Left kidney (tissue), 2 donors: ENCODE measurements around the gene KIAA0319L. TPM values are rescaled to one million over a fixed set of nuclear protein-coding genes. Genes with fewer than 3 reads are reported as not detected.
A peak's percentile ranks its signal among the peaks of the same experiment; 100 is the strongest.
"Not testable (repeated sequence)": the region's sequence is repeated elsewhere in the genome, so short reads cannot be mapped to it uniquely, and the experiment has no call there.

Experiments used
- DNase-seq: peaks from one replicate; pipeline ENCODE4 v3.0.0-alpha.2; 2013
- polyA plus RNA-seq: library from polyadenylated mRNA; unstranded; fragments of 120-200 nt; gene quantifications from one replicate; pipeline ENCODE4 v1.2.1, GENCODE V29; 2013; ENCODE audit not compliant: insufficient read length

The KIAA0319L gene
- polyA plus RNA-seq, 1 donor: 95.7 TPM

DNA sequence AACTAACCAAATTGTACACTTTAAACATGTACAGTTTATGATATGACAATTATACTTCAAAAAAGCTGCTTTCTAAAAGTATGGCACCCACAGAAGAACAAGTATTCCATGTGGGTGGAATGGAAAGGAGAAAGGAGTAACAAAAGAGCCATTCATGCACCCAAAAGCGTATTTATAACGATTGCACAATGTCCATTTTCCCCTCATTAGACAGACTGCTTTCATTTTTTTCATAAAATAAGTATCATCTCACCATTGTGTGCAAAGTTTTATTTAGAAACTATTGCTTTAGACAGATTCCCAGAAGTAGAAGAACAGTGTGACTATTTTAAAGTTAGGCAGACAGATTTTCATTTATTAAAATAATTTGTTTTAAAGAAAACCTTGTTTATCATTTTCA lies 59.6 kb downstream of the KIAA0319L start:
- DNase-seq: no peak

DNA sequence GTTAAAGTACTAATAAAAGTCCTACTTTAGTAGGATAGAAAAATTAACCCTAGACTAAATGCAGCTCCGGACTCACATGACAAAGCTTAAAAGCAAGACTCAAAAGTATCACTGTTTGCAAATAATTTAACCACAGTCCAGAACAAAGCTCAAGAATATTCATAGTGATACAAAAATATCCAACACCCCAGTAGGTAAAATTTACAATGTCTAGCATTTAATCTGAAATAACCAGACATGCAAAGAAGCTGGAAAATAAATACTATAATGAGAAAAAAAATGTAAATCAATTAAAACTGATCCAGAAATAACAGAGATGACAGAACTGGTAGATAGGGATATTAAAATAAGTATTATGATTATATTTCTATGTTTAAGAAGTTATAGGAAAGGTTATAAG lies 67.0 kb downstream of the KIAA0319L start:
- DNase-seq: no peak

GRCh38 chr1:35488336-35488735 lies 68.9 kb downstream of the KIAA0319L start:
- no peak for DNase-seq

- DNase-seq: no peak
Observed at GRCh38 chr1:35486858-35487408, 70.3 kb downstream of the KIAA0319L start.

DNA sequence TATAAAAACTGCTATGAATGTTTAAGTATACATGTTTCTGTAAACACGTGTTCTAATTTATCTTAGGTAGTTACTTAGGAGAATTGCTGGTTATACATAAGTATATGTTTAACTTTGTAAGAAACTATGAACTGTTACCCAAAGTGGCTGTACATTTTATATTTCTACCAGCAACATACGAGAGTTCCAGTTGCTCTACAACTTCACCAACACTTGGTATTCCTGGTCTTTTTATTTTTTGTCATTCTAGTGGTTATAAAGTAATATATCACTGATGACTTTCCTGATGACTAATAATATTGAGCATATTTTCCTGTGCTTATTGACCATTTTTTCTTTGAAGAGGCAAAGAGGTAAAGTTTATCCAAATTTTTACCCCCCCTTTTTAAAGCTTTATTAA lies 76.0 kb downstream of the KIAA0319L start:
- no peak for DNase-seq

GRCh38 chr1:35477870-35478269 lies 79.3 kb downstream of the KIAA0319L start:
- no peak for DNase-seq

GRCh38 chr1:35475856-35476674 lies 81.1 kb downstream of the KIAA0319L start:
- DNase-seq: no peak

GRCh38 chr1:35475356-35475755 lies 81.8 kb downstream of the KIAA0319L start:
- DNase-seq: no peak

DNA sequence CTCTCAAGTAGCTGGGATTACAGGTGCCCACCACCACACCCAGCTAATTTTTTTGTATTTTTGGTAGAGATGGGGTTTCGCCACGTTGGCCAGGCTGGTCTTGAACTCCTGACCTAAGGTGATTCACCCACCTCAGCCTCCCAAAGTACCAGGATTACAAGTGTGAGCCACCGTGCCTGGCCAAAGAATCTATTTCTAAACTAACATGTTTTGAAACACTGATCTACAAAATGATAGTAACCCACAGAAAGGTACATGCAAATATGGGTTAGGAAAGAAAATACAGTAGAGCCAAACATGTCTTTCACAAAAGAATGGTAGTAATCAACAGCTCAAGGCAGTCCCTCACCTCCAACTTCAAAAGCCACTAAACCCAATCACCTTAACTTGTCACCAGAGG lies 84.0 kb downstream of the KIAA0319L start:
- DNase-seq: not testable (repeated sequence)

DNA sequence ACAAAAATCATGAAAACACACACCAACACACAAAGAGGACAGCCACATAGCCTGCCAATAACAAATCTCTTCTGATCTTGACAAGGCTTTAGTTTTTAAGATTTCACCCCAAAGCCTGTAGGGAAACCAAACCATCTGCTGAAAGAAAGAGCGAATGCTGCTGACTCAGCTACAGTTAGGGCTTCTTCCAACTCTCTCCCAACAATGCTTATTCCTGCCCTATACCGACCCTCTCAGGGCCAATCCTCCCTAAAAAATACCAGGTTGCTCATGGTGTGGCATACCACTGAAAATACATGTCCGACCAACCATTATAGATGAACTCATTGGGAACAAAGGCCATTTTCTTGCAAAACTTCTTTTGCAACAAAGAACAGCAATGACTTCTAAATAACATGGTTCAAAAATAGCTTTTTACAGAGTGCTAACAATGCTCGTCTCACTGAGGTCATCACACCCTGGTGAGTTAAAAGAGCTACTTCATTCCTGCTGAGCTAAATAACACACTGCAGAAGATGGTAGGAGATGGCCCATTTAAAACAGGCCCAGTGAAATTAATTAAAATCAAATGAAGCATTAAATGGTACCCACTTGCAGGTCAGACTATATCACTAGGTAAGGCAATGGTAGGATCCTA lies 86.1 kb downstream of the KIAA0319L start:
- DNase-seq: no peak

DNA sequence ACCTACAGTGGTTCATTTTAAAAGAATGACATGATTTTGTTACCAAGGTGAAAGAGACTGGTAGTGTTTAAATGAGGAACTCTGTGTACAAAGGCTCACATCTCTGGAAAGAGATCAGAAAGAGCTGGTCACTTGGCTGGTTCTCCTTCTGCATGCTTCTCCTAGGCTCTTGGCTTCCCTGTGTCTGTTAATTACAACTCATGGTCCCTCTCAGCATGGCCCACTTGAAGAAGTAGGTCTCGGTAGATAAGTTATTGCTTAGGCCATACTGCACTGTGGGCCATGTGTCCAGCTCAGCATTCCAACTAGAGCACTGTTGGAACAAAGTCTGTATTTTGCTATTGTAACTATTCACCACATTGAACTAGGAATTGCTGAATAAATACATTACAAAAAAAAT lies 91.1 kb downstream of the KIAA0319L start:
- DNase-seq: no peak

GRCh38 chr1:35463749-35464148 lies 93.5 kb downstream of the KIAA0319L start:
- DNase-seq: not testable (repeated sequence)

GRCh38 chr1:35463232-35463631 lies 94.0 kb downstream of the KIAA0319L start:
- DNase-seq: no peak

DNA sequence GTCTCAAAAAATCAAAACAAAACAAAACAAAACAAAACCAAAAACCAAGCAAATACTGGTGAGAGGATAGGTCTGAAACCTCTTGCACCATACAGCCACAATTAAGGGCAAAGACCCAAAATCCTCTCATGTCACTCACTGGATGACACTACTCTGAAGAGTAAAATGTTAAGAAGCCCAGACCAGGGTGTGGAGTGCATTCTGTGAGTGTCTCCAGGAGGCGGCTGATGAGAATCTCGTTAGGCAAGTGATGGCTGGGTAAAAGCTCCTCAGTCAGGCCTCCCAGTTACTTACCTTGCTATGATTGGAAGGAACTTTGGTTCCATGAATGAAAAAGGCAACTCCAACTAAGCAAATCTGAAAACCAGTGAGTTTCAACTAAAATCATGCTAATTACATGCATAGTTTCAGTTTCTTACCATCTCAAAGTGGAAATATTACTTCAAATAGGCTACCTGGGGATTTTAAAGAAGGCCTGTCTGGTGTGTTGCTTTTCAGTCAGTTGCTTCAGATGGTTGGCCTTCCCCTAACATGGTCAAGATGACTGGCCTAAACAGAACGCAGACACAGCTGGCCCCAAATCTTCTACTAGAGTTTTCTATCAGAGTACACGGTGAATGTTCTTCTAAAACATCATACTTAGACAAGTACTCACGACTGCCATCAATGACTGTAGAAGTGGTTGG lies 95.1 kb downstream of the KIAA0319L start:
- no peak for DNase-seq

DNA sequence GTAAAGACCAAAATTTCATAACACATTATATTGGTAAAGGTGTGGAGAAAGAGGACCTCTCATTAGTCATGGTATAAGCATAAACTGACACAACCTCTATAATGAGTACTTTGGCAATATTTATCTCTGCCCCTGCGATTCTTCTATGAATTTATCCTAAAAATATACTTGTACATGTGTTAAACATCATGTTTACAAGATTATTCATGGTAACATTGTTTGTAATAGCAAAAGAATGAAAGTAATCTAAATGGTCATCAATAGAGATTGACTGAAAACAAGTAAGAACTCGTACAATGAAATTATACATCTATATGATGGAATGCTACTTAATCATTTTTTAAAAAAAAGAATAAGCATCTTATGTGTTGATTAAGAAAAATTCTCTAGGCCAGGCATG lies 96.4 kb downstream of the KIAA0319L start:
- no peak for DNase-seq

DNA sequence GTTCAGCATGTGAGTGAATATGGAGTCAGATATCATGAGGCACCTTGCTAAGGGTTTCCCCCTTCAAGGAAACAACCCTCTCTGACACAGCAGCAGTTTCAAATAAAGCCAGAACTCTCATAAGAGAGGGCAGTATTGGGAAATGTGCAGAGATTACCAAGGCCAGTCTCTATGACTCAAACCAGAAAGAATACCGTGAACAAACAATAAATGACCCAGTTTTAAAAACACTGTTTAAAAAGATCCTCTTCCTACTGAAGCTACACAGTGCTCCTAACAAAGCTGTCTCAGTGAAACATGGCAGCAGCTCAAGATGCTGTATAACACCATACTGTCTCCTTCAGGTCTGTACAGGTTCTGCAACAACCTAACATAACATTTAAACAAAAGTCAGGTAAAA lies 102.6 kb downstream of the KIAA0319L start:
- no peak for DNase-seq

GRCh38 chr1:35454176-35454575 lies 103.0 kb downstream of the KIAA0319L start:
- no peak for DNase-seq

DNA sequence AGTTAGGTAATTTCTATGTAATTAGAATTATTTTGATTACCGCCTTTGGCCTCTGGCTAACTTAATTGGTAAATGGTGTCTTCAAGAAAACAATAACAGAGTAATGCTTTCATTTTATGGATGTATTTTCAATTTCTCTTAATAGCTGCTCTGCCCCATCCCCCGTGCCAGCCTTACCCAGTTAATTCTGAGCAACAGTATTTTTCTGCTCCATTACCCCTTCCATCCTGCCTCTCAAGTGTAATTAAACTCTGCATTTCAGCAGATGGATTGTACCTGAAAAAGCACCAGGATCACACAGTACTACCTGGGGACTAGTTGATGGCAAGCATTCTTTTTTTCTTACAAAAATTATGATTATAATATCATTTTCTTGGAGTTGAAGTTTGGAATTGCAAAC lies 104.2 kb downstream of the KIAA0319L start:
- peak; percentile 22 for DNase-seq

GRCh38 chr1:35452106-35452774 lies 105.0 kb downstream of the KIAA0319L start:
- no peak for DNase-seq

GRCh38 chr1:35451125-35451528 lies 106.1 kb downstream of the KIAA0319L start:
- peak; percentile 61 for DNase-seq

- DNase-seq: no peak
Observed at GRCh38 chr1:35449334-35450008, 107.7 kb downstream of the KIAA0319L start.

GRCh38 chr1:35448344-35448801 lies 108.8 kb downstream of the KIAA0319L start:
- DNase-seq: no peak
